ENCODE results near the gene RNF121.

DNA sequence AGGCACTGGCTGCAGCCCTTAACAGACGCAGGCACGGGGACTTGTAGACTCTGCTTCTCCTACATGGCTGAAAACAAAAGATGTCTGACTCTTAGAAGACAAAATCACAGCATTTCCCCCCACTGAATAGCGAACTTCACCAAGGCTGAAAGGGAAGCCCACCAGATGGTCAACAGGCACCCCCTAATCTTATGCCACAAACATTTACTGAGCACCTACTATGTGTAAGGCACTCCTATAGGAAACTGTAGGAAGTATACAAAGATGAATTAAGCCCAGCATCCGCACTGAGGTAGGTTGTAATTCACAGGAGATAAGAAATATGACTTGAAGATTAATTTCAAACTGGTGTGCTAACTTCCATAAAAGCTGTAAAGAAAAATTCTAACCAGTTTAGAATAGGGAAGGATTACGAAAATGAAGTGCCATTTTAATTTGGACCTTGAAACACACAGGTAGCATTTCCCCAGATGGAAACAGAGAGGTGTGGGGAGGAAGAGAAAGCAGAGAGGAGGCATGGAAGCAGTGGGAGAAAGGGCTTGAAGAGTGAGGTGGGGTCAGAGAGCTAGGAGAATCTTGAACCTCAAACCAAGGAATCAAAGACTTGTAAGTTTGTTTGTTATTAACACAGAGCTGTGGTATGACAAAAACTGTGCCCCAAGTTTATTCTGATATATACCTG, 113.4 kb downstream of the RNF121 start:
- TF ChIP-seq, protein P1, sequence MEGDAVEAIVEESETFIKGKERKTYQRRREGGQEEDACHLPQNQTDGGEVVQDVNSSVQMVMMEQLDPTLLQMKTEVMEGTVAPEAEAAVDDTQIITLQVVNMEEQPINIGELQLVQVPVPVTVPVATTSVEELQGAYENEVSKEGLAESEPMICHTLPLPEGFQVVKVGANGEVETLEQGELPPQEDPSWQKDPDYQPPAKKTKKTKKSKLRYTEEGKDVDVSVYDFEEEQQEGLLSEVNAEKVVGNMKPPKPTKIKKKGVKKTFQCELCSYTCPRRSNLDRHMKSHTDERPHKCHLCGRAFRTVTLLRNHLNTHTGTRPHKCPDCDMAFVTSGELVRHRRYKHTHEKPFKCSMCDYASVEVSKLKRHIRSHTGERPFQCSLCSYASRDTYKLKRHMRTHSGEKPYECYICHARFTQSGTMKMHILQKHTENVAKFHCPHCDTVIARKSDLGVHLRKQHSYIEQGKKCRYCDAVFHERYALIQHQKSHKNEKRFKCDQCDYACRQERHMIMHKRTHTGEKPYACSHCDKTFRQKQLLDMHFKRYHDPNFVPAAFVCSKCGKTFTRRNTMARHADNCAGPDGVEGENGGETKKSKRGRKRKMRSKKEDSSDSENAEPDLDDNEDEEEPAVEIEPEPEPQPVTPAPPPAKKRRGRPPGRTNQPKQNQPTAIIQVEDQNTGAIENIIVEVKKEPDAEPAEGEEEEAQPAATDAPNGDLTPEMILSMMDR (IDR thresholded peaks at IDR 0.05; ENCODE audit: low read depth, low read length, missing input control), result no peak
- TF ChIP-seq FOXA1 (IDR thresholded peaks at IDR 0.05), result no peak
- no peak for TF ChIP-seq FOXA2 (IDR thresholded peaks at IDR 0.05)
